ENCODE results near the gene LECT2. TPM values are rescaled to one million over a fixed set of nuclear protein-coding genes. Genes with fewer than 3 reads are reported as not detected.

The LECT2 gene
- total RNA-seq, 1 donor from 2014 or later, result not detected

- H3K27me3 ChIP-seq (ENCODE audit: control insufficient read depth, insufficient read depth, low read length), result no peaks in the 10 kb centered on the region
- no peak overlapping the region for H3K4me3 ChIP-seq (ENCODE audit: low read depth, low read length)
- no peaks in the 10 kb centered on the region for H3K36me3 ChIP-seq (ENCODE audit: control insufficient read depth, insufficient read depth, low read length)
- TF ChIP-seq CTCF (IDR thresholded peaks at IDR 0.05; ENCODE audit: insufficient read depth, low read length, poor library complexity, severe bottlenecking), result no peak
- DNase-seq (ENCODE audit: low read depth), result no peak
Observed at GRCh38 chr5:135937245-135937911, 17.4 kb downstream of the LECT2 start.

- Histone ChIP-seq H3K4me3 (ENCODE audit: low read depth, low read length) (no peak overlapping the region), H3K27me3 (ENCODE audit: control insufficient read depth, insufficient read depth, low read length) (peaks cover 10% of the 10 kb centered on the region), H3K36me3 (ENCODE audit: control insufficient read depth, insufficient read depth, low read length) (no peaks in the 10 kb centered on the region)
- no peak for TF ChIP-seq CTCF (IDR thresholded peaks at IDR 0.05; ENCODE audit: insufficient read depth, low read length, poor library complexity, severe bottlenecking)
- DNase-seq (ENCODE audit: low read depth), result no peak
Observed at GRCh38 chr5:135934939-135935338, 19.8 kb downstream of the LECT2 start.

GRCh38 chr5:135930949-135931295, 23.9 kb downstream of the LECT2 start:
- Histone ChIP-seq H3K27me3 (ENCODE audit: control insufficient read depth, insufficient read depth, low read length) (peaks cover 20% of the 10 kb centered on the region), H3K36me3 (ENCODE audit: control insufficient read depth, insufficient read depth, low read length) (no peaks in the 10 kb centered on the region), H3K4me3 (ENCODE audit: low read depth, low read length) (peak overlapping the region; percentile 40)
- TF ChIP-seq CTCF (IDR thresholded peaks at IDR 0.05; ENCODE audit: insufficient read depth, low read length, poor library complexity, severe bottlenecking), result no peak
- DNase-seq (ENCODE audit: low read depth), result no peak

GRCh38 chr5:135930029-135930948, 24.5 kb downstream of the LECT2 start:
- peaks cover 20% of the 10 kb centered on the region for H3K27me3 ChIP-seq (ENCODE audit: control insufficient read depth, insufficient read depth, low read length)

GRCh38 chr5:135921388-135921787, 33.4 kb downstream of the LECT2 start:
- no peak for TF ChIP-seq CTCF (IDR thresholded peaks at IDR 0.05; ENCODE audit: insufficient read depth, low read length, poor library complexity, severe bottlenecking)
- no peak for DNase-seq (ENCODE audit: low read depth)
- Histone ChIP-seq H3K27me3 (ENCODE audit: control insufficient read depth, insufficient read depth, low read length) (peaks cover 2% of the 10 kb centered on the region), H3K4me3 (ENCODE audit: low read depth, low read length) (no peak overlapping the region), H3K36me3 (ENCODE audit: control insufficient read depth, insufficient read depth, low read length) (no peaks in the 10 kb centered on the region)

More at GRCh38 chr5:135930029-135930948, 24.5 kb downstream of the LECT2 start:
- peak overlapping the region; percentile 40 for H3K4me3 ChIP-seq (ENCODE audit: low read depth, low read length)
- DNase-seq (ENCODE audit: low read depth), result no peak
- H3K36me3 ChIP-seq (ENCODE audit: control insufficient read depth, insufficient read depth, low read length), result no peaks in the 10 kb centered on the region
- TF ChIP-seq CTCF (IDR thresholded peaks at IDR 0.05; ENCODE audit: insufficient read depth, low read length, poor library complexity, severe bottlenecking), result peak; percentile 22
